Spinal cord (tissue), 10 donors: ENCODE measurements around the gene KRTAP21-3. TPM values are rescaled to one million over a fixed set of nuclear protein-coding genes. Genes with fewer than 3 reads are reported as not detected.
A peak's percentile ranks its signal among the peaks of the same experiment; 100 is the strongest.

Experiments
- DNase-seq, 6 donors: peaks; one replicate each; pipeline versions ENCODE4 v3.0.0 to v3.0.0-alpha.2; 2013 to 2015; ENCODE audit warnings: low spot score in 6 of 6, low read depth in 4 of 6
- H3K27ac ChIP-seq: one replicate; pipeline ENCODE4 v1.5.1; 2013; ENCODE audit warnings: low read depth, low read length, control low read depth
- H3K27me3 ChIP-seq: one replicate; pipeline ENCODE4 v1.6.1; 2013; ENCODE audit warnings: low read length; ENCODE audit not compliant: control insufficient read depth, insufficient read depth
- H3K36me3 ChIP-seq: one replicate; pipeline ENCODE4 v1.6.1; 2013; ENCODE audit warnings: low read length; ENCODE audit not compliant: control insufficient read depth, insufficient read depth
- H3K4me1 ChIP-seq: one replicate; pipeline ENCODE4 v1.6.1; 2013; ENCODE audit warnings: low read length; ENCODE audit not compliant: control insufficient read depth, insufficient read depth
- H3K4me3 ChIP-seq: one replicate; pipeline ENCODE4 v1.5.1; 2013; ENCODE audit warnings: low read depth, low read length, control low read depth
- H3K9me3 ChIP-seq: one replicate; pipeline ENCODE4 v1.6.1; 2013; ENCODE audit warnings: low read length; ENCODE audit not compliant: control insufficient read depth, insufficient read depth
- WGBS: methylation state at CpG from one replicate; pipeline ENCODE4 v1.1.5; 2013; ENCODE audit warnings: missing lambda C conversion rate; ENCODE audit not compliant: insufficient coverage; 5-methylcytosine and 5-hydroxymethylcytosine counted together
- polyA plus RNA-seq, 2 donors: library from polyadenylated mRNA; unstranded; fragments of 120-200 nt; gene quantifications; one replicate each; pipeline ENCODE4 v1.2.1, GENCODE V29; 2013; ENCODE audit not compliant: insufficient read length in 2 of 2
- small RNA-seq: library from RNA; depleted of rRNA; stranded (forward); fragments of <200 nt; gene quantifications from one replicate; pipeline ENCODE3, GENCODE V24; 2014; ENCODE audit warnings: low replicate concordance
- total RNA-seq, 2 donors: library from RNA; depleted of rRNA in 1 of 2; stranded (reverse); fragments of 120-200 nt in 1 of 2; fragments of >200 nt in 1 of 2; gene quantifications; one replicate each; pipeline versions ENCODE4 v1.2.3 to v1.2.4, GENCODE V29; 2013 to 2014
- donor health status: healthy.

KRTAP21-3 gene
- total and polyA plus RNA-seq, 4 donors: not detected

- no peaks in the 10 kb centered on the region for H3K27me3 ChIP-seq
- H3K4me1 ChIP-seq: no peaks in the 10 kb centered on the region
- H3K9me3 ChIP-seq: no peaks in the 10 kb centered on the region
- no peak overlapping the region for H3K27ac ChIP-seq
- no peaks in the 10 kb centered on the region for H3K36me3 ChIP-seq
- no peak overlapping the region for H3K4me3 ChIP-seq
- WGBS: 100% methylated on average over 1 of the region's 1 CpG
- peak in 1 of 6 donors; percentile 41 for DNase-seq
These were observed 44.3 kb downstream of the KRTAP21-3 start for GRCh38 chr21:30674312-30674711.

GRCh38 chr21:30672985-30673650 is 45.5 kb downstream of the KRTAP21-3 start:
- WGBS: no CpG with 5 or more reads among the region's 2 CpGs
- peak in 1 of 6 donors; percentile 26 for DNase-seq
- H3K4me1 ChIP-seq: no peaks in the 10 kb centered on the region
- no peaks in the 10 kb centered on the region for H3K36me3 ChIP-seq
- H3K9me3 ChIP-seq: no peaks in the 10 kb centered on the region
- H3K4me3 ChIP-seq: no peak overlapping the region
- H3K27me3 ChIP-seq: no peaks in the 10 kb centered on the region
- no peak overlapping the region for H3K27ac ChIP-seq

GRCh38 chr21:30668776-30669175 is 49.8 kb downstream of the KRTAP21-3 start:
- no peak overlapping the region for H3K27ac ChIP-seq
- DNase-seq: no peak
- WGBS: 60% methylated on average over 1 of the region's 1 CpG
- H3K4me1 ChIP-seq: no peaks in the 10 kb centered on the region
- H3K36me3 ChIP-seq: no peaks in the 10 kb centered on the region
- H3K27me3 ChIP-seq: no peaks in the 10 kb centered on the region
- H3K4me3 ChIP-seq: no peak overlapping the region
- H3K9me3 ChIP-seq: no peaks in the 10 kb centered on the region

Small RNA genes within 50 kb of the gene (small RNA-seq; reads per million reads assigned to genes)
- gene AP000244.1 (not detected), gene KRTAP21-3 (not detected)

Other genes starting within 250 kb of the KRTAP21-3 start
- gene KRTAP19-1, start 238.4 kb downstream of the KRTAP21-3 start, total RNA-seq: not detected
- not detected for gene KRTAP19-1, start 238.4 kb downstream of the KRTAP21-3 start, polyA plus RNA-seq
- not detected for gene KRTAP19-2, start 231.3 kb downstream of the KRTAP21-3 start, total RNA-seq
- gene KRTAP19-2, start 231.3 kb downstream of the KRTAP21-3 start, polyA plus RNA-seq: not detected
- not detected for gene KRTAP19-3, start 226.8 kb downstream of the KRTAP21-3 start, total RNA-seq
- gene KRTAP19-3, start 226.8 kb downstream of the KRTAP21-3 start, polyA plus RNA-seq: not detected
- not detected for gene KRTAP19-4, start 221.6 kb downstream of the KRTAP21-3 start, total RNA-seq
- gene KRTAP19-4, start 221.6 kb downstream of the KRTAP21-3 start, polyA plus RNA-seq: not detected
- not detected for gene KRTAP19-5, start 216.6 kb downstream of the KRTAP21-3 start, total RNA-seq
- not detected for gene KRTAP19-5, start 216.6 kb downstream of the KRTAP21-3 start, polyA plus RNA-seq
- not detected for gene KRTAP19-6, start 176.9 kb downstream of the KRTAP21-3 start, total RNA-seq
- not detected for gene KRTAP19-6, start 176.9 kb downstream of the KRTAP21-3 start, polyA plus RNA-seq
- not detected for gene KRTAP19-7, start 157.5 kb downstream of the KRTAP21-3 start, total RNA-seq
- gene KRTAP19-7, start 157.5 kb downstream of the KRTAP21-3 start, polyA plus RNA-seq: not detected
- not detected for gene KRTAP22-2, start 128.4 kb downstream of the KRTAP21-3 start, total RNA-seq
- not detected for gene KRTAP22-2, start 128.4 kb downstream of the KRTAP21-3 start, polyA plus RNA-seq
- gene KRTAP6-3, start 126.3 kb downstream of the KRTAP21-3 start, total RNA-seq: not detected
- gene KRTAP6-3, start 126.3 kb downstream of the KRTAP21-3 start, polyA plus RNA-seq: not detected
- gene KRTAP6-2, start 119.9 kb downstream of the KRTAP21-3 start, total RNA-seq: not detected
- gene KRTAP6-2, start 119.9 kb downstream of the KRTAP21-3 start, polyA plus RNA-seq: not detected
- not detected for gene KRTAP22-1, start 117.7 kb downstream of the KRTAP21-3 start, total RNA-seq
- gene KRTAP22-1, start 117.7 kb downstream of the KRTAP21-3 start, polyA plus RNA-seq: not detected
- gene KRTAP6-1, start 104.8 kb downstream of the KRTAP21-3 start, total RNA-seq: not detected
- not detected for gene KRTAP6-1, start 104.8 kb downstream of the KRTAP21-3 start, polyA plus RNA-seq
- gene KRTAP20-1, start 102.4 kb downstream of the KRTAP21-3 start, total RNA-seq: not detected
- not detected for gene KRTAP20-1, start 102.4 kb downstream of the KRTAP21-3 start, polyA plus RNA-seq
- gene KRTAP20-4, start 98.2 kb downstream of the KRTAP21-3 start, total RNA-seq: not detected
- gene KRTAP20-4, start 98.2 kb downstream of the KRTAP21-3 start, polyA plus RNA-seq: not detected
- gene KRTAP20-2, start 83.6 kb downstream of the KRTAP21-3 start, total RNA-seq: not detected
- not detected for gene KRTAP20-2, start 83.6 kb downstream of the KRTAP21-3 start, polyA plus RNA-seq
- not detected for gene KRTAP20-3, start 75.9 kb downstream of the KRTAP21-3 start, total RNA-seq
- not detected for gene KRTAP20-3, start 75.9 kb downstream of the KRTAP21-3 start, polyA plus RNA-seq
- not detected for gene KRTAP21-2, start 28.5 kb upstream of the KRTAP21-3 start, total RNA-seq
- not detected for gene KRTAP21-2, start 28.5 kb upstream of the KRTAP21-3 start, polyA plus RNA-seq
- gene KRTAP21-1, start 36.7 kb upstream of the KRTAP21-3 start, total RNA-seq: not detected
- gene KRTAP21-1, start 36.7 kb upstream of the KRTAP21-3 start, polyA plus RNA-seq: not detected
- not detected for gene KRTAP8-1, start 94.5 kb upstream of the KRTAP21-3 start, total RNA-seq
- gene KRTAP8-1, start 94.5 kb upstream of the KRTAP21-3 start, polyA plus RNA-seq: not detected
- not detected for gene KRTAP7-1, start 111.0 kb upstream of the KRTAP21-3 start, total RNA-seq
- not detected for gene KRTAP7-1, start 111.0 kb upstream of the KRTAP21-3 start, polyA plus RNA-seq
- not detected for gene KRTAP11-1, start 162.8 kb upstream of the KRTAP21-3 start, total RNA-seq
- not detected for gene KRTAP11-1, start 162.8 kb upstream of the KRTAP21-3 start, polyA plus RNA-seq